ENCODE measurements around the gene PCDHA8.

- TF ChIP-seq MAX (IDR thresholded peaks at IDR 0.05; ENCODE audit: low read depth, low read length) (no peak), MYC (IDR thresholded peaks at IDR 0.05; ENCODE audit: low read depth, low read length) (no peak), POLR2A (IDR thresholded peaks at IDR 0.05; ENCODE audit: extremely low read depth, insufficient read length) (no peak)
- TF ChIP-seq, protein P1, sequence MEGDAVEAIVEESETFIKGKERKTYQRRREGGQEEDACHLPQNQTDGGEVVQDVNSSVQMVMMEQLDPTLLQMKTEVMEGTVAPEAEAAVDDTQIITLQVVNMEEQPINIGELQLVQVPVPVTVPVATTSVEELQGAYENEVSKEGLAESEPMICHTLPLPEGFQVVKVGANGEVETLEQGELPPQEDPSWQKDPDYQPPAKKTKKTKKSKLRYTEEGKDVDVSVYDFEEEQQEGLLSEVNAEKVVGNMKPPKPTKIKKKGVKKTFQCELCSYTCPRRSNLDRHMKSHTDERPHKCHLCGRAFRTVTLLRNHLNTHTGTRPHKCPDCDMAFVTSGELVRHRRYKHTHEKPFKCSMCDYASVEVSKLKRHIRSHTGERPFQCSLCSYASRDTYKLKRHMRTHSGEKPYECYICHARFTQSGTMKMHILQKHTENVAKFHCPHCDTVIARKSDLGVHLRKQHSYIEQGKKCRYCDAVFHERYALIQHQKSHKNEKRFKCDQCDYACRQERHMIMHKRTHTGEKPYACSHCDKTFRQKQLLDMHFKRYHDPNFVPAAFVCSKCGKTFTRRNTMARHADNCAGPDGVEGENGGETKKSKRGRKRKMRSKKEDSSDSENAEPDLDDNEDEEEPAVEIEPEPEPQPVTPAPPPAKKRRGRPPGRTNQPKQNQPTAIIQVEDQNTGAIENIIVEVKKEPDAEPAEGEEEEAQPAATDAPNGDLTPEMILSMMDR (IDR thresholded peaks at IDR 0.05; ENCODE audit: low read depth, low read length) = no peak
These were observed 12.6 kb upstream of the PCDHA8 start for GRCh38 chr5:140828362-140828737.
